Measurements from ENCODE around the gene RIF1.
"Not testable (repeated sequence)": the region's sequence is repeated elsewhere in the genome, so short reads cannot be mapped to it uniquely, and the experiment has no call there.

RIF1 gene

DNA sequence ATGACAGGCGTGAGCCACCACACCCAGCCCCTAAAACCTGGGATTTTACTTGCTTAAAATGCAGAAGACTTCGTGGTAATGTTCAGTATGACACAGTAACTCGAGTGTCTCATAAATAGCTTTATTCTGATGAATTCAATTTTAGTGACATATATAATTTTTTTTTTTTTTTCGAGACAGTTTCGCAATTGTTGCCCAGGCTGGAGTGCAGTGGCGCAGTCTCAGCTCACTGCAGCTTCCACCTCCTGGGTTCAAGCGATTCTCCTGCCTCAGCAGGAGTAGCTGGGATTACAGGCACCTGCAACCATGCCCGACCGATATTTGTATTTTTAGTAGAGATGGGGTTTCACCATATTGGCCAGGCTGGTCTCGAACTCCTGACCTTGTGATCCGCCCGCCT, 12.0 kb downstream of the RIF1 start:
- 93% methylated on average over 12 of the region's 12 CpGs for WGBS, 2 experiments
- not testable (repeated sequence) for H3K27me3 ChIP-seq (ENCODE audit: control insufficient read depth, insufficient read depth, low read length, poor library complexity, severe bottlenecking); H3K9me3 ChIP-seq (ENCODE audit: control insufficient read depth, low read length); H3K27ac ChIP-seq (ENCODE audit: insufficient read depth, low read depth, low read length, poor library complexity, severe bottlenecking); H3K4me3 ChIP-seq (ENCODE audit: insufficient read depth, low read depth, low read length); H3K4me1 ChIP-seq (ENCODE audit: control insufficient read depth, insufficient read depth, low read length)
- peaks cover 51% of the 10 kb centered on the region for H3K36me3 ChIP-seq (ENCODE audit: control insufficient read depth, insufficient read depth, low read length)

DNA sequence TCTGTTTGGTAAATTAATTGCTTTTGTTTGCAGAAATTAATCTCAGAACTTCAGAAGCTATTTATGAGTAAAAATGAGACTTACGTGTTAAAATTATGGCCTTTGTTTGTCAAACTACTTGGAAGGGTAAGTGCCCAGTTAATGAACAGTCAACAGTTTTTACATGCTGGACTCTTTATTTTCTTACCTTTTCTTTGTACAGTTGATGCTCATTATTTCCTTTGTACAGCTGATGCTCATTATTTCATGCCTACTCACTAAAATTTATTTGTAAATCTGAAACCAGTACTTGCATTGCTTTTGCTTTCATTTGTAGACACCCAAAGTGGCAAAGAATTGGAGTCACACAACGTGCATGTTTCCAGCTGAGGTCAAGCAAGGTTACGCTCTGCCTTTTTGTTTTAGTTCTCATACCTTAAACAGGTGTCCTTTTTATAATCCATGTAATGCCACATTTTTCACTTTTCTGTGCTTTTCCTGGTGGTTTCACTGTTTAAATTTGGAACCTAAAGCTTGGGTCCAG, 13.3 kb downstream of the RIF1 start:
- no peaks in the 10 kb centered on the region for H3K9me3 ChIP-seq (ENCODE audit: control insufficient read depth, low read length)
- H3K27ac ChIP-seq (ENCODE audit: insufficient read depth, low read depth, low read length, poor library complexity, severe bottlenecking), result no peak overlapping the region
- peaks cover 39% of the 10 kb centered on the region for H3K36me3 ChIP-seq (ENCODE audit: control insufficient read depth, insufficient read depth, low read length)
- H3K27me3 ChIP-seq (ENCODE audit: control insufficient read depth, insufficient read depth, low read length, poor library complexity, severe bottlenecking), result no peaks in the 10 kb centered on the region
- WGBS, 2 experiments, result 91 to 95% methylated on average over 3 of the region's 3 CpGs
- H3K4me1 ChIP-seq (ENCODE audit: control insufficient read depth, insufficient read depth, low read length), result no peaks in the 10 kb centered on the region
- no peak overlapping the region for H3K4me3 ChIP-seq (ENCODE audit: insufficient read depth, low read depth, low read length)

DNA sequence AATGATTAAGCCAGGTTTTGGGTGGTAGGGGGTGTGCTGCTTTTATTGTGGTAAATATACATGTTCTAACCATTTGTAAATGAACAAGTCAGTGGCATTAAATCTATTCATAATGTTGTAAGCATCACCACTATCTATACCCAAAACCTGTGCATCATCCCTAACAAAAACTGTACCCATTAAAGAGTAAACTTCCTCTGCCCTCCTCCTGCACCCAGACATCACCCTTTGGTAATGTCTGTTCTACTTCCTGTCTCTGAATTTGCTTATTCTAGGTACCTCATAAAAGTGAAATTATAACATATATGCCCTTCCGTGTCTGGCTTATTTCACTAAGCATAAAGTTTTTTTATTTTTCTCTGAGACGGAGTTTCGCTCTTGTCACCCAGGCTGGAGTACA, 14.1 kb downstream of the RIF1 start:
- H3K36me3 ChIP-seq (ENCODE audit: control insufficient read depth, insufficient read depth, low read length), result peaks cover 41% of the 10 kb centered on the region
- 92 to 96% methylated on average over 3 of the region's 3 CpGs for WGBS, 2 experiments
- H3K27ac ChIP-seq (ENCODE audit: insufficient read depth, low read depth, low read length, poor library complexity, severe bottlenecking), result no peak overlapping the region

DNA sequence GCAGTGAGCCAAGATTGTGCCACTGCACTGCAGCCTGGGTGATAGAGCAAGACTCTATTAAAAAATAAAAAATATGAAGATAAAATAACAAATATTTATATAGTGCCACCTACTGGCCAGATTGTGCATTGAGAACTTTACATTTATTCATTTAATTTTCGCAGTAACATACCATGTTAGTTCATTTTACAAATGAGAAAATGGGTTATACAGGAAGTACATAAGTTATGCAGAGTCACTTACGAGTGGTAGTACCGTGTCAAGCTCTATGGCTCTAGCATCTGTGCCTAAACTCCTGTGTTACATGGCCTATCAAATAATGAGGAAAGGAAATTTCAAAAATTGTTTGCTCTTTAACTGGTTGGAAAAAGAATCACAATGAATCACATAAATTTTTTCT, 27.9 kb downstream of the RIF1 start:
- Histone ChIP-seq H3K27me3 (ENCODE audit: control insufficient read depth, insufficient read depth, low read length, poor library complexity, severe bottlenecking) (no peaks in the 10 kb centered on the region), H3K27ac (ENCODE audit: insufficient read depth, low read depth, low read length, poor library complexity, severe bottlenecking) (no peak overlapping the region), H3K4me1 (ENCODE audit: control insufficient read depth, insufficient read depth, low read length) (no peaks in the 10 kb centered on the region), H3K4me3 (ENCODE audit: insufficient read depth, low read depth, low read length) (no peak overlapping the region), H3K9me3 (ENCODE audit: control insufficient read depth, low read length) (no peaks in the 10 kb centered on the region), H3K36me3 (ENCODE audit: control insufficient read depth, insufficient read depth, low read length) (peaks cover 45% of the 10 kb centered on the region)
- 97% methylated on average over 3 of the region's 3 CpGs for WGBS, 2 experiments

More for the DNA sequence above, 14.1 kb downstream of the RIF1 start:
- Histone ChIP-seq H3K4me3 (ENCODE audit: insufficient read depth, low read depth, low read length) (no peak overlapping the region), H3K4me1 (ENCODE audit: control insufficient read depth, insufficient read depth, low read length) (no peaks in the 10 kb centered on the region), H3K9me3 (ENCODE audit: control insufficient read depth, low read length) (no peaks in the 10 kb centered on the region), H3K27me3 (ENCODE audit: control insufficient read depth, insufficient read depth, low read length, poor library complexity, severe bottlenecking) (no peaks in the 10 kb centered on the region)

DNA sequence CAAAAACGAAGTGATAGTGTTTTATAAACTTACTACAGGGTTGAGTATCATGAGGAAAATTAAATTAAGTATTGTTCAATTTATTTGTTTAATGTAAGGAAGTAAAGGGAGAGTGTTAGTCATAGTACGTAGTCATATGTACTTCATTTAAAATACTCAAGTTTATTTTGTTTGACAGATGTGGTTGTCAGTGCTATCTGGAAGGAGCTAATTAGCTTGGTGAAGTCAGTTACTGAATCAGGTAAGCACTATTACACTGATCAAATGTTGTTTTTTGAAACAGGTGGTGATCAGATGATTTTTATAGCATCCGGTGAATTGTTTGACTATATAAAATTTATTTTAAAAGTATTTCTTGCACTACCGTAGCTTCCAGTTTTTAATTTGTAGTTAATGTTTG, 28.8 kb downstream of the RIF1 start:
- H3K27me3 ChIP-seq (ENCODE audit: control insufficient read depth, insufficient read depth, low read length, poor library complexity, severe bottlenecking), result no peaks in the 10 kb centered on the region
- H3K27ac ChIP-seq (ENCODE audit: insufficient read depth, low read depth, low read length, poor library complexity, severe bottlenecking), result no peak overlapping the region
- WGBS, 2 experiments, result 98 to 100% methylated on average over 2 to 4 of the region's 4 CpGs
- H3K9me3 ChIP-seq (ENCODE audit: control insufficient read depth, low read length), result no peaks in the 10 kb centered on the region
- no peaks in the 10 kb centered on the region for H3K4me1 ChIP-seq (ENCODE audit: control insufficient read depth, insufficient read depth, low read length)
- peaks cover 47% of the 10 kb centered on the region for H3K36me3 ChIP-seq (ENCODE audit: control insufficient read depth, insufficient read depth, low read length)
- no peak overlapping the region for H3K4me3 ChIP-seq (ENCODE audit: insufficient read depth, low read depth, low read length)

DNA sequence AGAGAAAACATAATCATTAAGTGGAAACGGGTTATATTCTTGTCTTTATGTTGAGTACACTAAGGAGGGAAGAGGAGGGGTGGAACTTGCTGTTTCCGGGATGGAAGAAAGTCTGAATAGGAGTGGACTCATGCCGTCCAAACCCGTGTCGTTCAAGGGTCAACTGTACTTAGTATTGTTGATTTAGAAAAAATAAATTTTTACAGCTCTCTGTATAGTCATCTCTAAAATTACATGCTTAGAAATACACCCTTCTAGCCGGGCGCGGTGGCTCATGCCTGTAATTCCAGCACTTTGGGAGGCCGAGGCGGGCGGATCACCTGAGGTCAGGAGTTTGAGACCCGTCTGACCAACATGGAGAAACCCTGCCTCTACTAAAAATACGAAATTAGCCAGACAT, 29.4 kb downstream of the RIF1 start:
- no peak overlapping the region for H3K27ac ChIP-seq (ENCODE audit: insufficient read depth, low read depth, low read length, poor library complexity, severe bottlenecking)
- 91 to 95% methylated on average over 11 to 13 of the region's 13 CpGs for WGBS, 2 experiments
- H3K9me3 ChIP-seq (ENCODE audit: control insufficient read depth, low read length), result no peaks in the 10 kb centered on the region
- no peaks in the 10 kb centered on the region for H3K4me1 ChIP-seq (ENCODE audit: control insufficient read depth, insufficient read depth, low read length)
- no peak overlapping the region for H3K4me3 ChIP-seq (ENCODE audit: insufficient read depth, low read depth, low read length)
- no peaks in the 10 kb centered on the region for H3K27me3 ChIP-seq (ENCODE audit: control insufficient read depth, insufficient read depth, low read length, poor library complexity, severe bottlenecking)
- peaks cover 41% of the 10 kb centered on the region for H3K36me3 ChIP-seq (ENCODE audit: control insufficient read depth, insufficient read depth, low read length)

DNA sequence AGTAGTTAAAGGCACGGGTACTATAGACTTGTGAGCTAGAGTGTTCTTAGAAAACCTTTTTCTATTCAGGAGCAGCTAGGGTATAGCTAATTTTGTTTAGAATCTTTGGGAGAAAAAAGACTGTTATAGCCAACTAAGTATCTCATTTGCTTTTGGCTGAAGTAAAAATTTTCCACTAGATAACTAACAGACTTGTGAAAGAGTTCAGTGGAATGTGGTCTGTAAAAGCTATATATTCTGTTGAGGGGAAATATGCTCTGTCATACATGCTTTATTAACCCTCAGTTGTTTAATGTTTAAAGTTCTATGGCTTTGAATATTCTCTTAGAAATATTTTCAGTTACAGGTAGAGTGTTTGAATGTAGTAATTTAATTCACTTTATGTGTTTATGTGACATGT, 49.7 kb downstream of the RIF1 start:
- H3K27ac ChIP-seq (ENCODE audit: insufficient read depth, low read depth, low read length, poor library complexity, severe bottlenecking), result no peak overlapping the region
- H3K27me3 ChIP-seq (ENCODE audit: control insufficient read depth, insufficient read depth, low read length, poor library complexity, severe bottlenecking), result no peaks in the 10 kb centered on the region
- H3K9me3 ChIP-seq (ENCODE audit: control insufficient read depth, low read length), result no peaks in the 10 kb centered on the region
- no peak overlapping the region for H3K4me3 ChIP-seq (ENCODE audit: insufficient read depth, low read depth, low read length)
- H3K36me3 ChIP-seq (ENCODE audit: control insufficient read depth, insufficient read depth, low read length), result peaks cover 44% of the 10 kb centered on the region
- WGBS, 2 experiments, result 85 to 96% methylated on average over 1 of the region's 1 CpG
- no peaks in the 10 kb centered on the region for H3K4me1 ChIP-seq (ENCODE audit: control insufficient read depth, insufficient read depth, low read length)

DNA sequence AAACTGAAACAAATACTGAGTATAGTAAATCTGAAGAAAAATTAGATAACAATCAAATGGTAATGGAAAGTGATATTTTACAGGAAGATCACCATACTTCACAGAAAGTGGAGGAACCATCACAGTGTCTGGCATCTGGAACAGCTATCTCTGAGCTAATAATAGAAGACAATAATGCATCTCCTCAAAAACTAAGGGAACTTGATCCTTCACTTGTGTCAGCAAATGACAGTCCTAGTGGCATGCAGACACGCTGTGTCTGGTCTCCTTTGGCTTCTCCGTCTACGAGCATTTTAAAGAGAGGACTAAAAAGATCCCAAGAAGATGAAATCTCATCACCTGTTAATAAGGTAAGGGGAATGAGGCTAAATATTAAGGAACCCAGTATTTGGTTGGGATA, 56.1 kb downstream of the RIF1 start:
- H3K9me3 ChIP-seq (ENCODE audit: control insufficient read depth, low read length), result no peaks in the 10 kb centered on the region
- no peaks in the 10 kb centered on the region for H3K27me3 ChIP-seq (ENCODE audit: control insufficient read depth, insufficient read depth, low read length, poor library complexity, severe bottlenecking)
- H3K4me3 ChIP-seq (ENCODE audit: insufficient read depth, low read depth, low read length), result no peak overlapping the region
- H3K36me3 ChIP-seq (ENCODE audit: control insufficient read depth, insufficient read depth, low read length), result peaks cover 84% of the 10 kb centered on the region
- H3K27ac ChIP-seq (ENCODE audit: insufficient read depth, low read depth, low read length, poor library complexity, severe bottlenecking), result no peak overlapping the region
- WGBS, 2 experiments, result 87 to 99% methylated on average over 3 of the region's 3 CpGs
- no peaks in the 10 kb centered on the region for H3K4me1 ChIP-seq (ENCODE audit: control insufficient read depth, insufficient read depth, low read length)

DNA sequence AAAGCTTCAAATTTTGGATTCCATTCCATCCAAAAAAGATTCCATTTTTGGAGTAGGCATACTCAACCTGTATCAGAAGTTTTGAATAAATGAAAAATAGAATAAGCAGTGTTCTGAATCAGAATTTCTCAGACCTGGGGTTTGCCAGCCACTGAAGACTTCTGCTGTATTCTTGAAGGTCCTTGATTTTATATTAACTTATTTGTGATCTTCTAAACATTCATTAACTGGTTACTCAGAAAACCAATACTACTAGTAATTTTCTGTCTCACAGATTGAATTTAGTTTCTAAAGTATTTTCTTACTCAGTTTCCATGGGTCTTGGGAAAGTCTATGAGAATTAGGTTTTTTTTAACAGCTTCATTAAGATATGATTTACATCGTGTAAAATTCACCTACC, 60.9 kb downstream of the RIF1 start:
- Histone ChIP-seq H3K27ac (ENCODE audit: insufficient read depth, low read depth, low read length, poor library complexity, severe bottlenecking) (no peak overlapping the region), H3K4me3 (ENCODE audit: insufficient read depth, low read depth, low read length) (no peak overlapping the region), H3K4me1 (ENCODE audit: control insufficient read depth, insufficient read depth, low read length) (no peaks in the 10 kb centered on the region), H3K36me3 (ENCODE audit: control insufficient read depth, insufficient read depth, low read length) (peaks cover 63% of the 10 kb centered on the region), H3K27me3 (ENCODE audit: control insufficient read depth, insufficient read depth, low read length, poor library complexity, severe bottlenecking) (no peaks in the 10 kb centered on the region), H3K9me3 (ENCODE audit: control insufficient read depth, low read length) (no peaks in the 10 kb centered on the region)
- no CpG with 5 or more reads among the region's 1 CpG for WGBS, 2 experiments

DNA sequence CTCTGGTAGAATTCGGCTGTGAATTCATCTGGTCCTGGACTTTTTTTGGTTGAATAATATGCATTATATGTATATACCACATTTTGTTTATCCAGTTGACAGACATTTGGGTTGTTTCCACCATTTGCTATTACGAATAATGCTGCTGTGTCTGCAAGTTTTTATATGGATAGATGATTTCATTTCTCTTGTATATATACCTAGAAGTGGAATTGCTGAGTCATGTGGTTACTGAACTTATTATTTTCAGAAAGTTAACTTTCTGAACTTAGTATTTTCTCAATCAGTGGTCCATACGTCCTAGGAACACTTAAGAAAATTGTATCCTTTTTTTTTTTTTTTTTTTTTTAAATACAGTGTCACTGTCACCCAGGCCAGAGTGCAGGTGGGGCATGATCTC, 63.3 kb downstream of the RIF1 start:
- Histone ChIP-seq H3K27me3 (ENCODE audit: control insufficient read depth, insufficient read depth, low read length, poor library complexity, severe bottlenecking) (no peaks in the 10 kb centered on the region), H3K36me3 (ENCODE audit: control insufficient read depth, insufficient read depth, low read length) (peaks cover 44% of the 10 kb centered on the region), H3K4me1 (ENCODE audit: control insufficient read depth, insufficient read depth, low read length) (no peaks in the 10 kb centered on the region), H3K9me3 (ENCODE audit: control insufficient read depth, low read length) (no peaks in the 10 kb centered on the region), H3K27ac (ENCODE audit: insufficient read depth, low read depth, low read length, poor library complexity, severe bottlenecking) (no peak overlapping the region), H3K4me3 (ENCODE audit: insufficient read depth, low read depth, low read length) (no peak overlapping the region)
- 95% methylated on average over 2 of the region's 3 CpGs; no CpG with 5 or more reads in 1 of the 2 experiments for WGBS, 2 experiments

DNA sequence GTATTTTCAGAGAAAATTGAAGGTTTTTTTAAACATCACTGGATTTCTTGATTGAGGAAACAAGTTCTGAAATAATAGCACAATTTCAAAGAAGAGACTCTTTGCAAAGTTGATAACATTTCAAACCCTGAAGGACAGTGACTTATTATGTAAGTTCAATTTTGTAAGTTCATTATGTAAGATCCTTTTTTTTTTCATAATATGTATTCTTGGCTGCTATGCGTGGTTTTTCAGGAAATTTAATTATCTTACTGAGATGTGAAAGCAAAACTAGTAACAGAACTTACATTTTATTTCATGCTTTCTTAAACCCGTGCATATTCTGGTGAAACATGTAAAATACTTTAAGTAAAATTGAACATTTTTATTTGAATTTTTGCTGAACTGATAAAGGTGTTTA, 65.4 kb downstream of the RIF1 start:
- H3K4me1 ChIP-seq (ENCODE audit: control insufficient read depth, insufficient read depth, low read length), result no peaks in the 10 kb centered on the region
- no peak overlapping the region for H3K27ac ChIP-seq (ENCODE audit: insufficient read depth, low read depth, low read length, poor library complexity, severe bottlenecking)
- H3K36me3 ChIP-seq (ENCODE audit: control insufficient read depth, insufficient read depth, low read length), result peaks cover 23% of the 10 kb centered on the region
- H3K27me3 ChIP-seq (ENCODE audit: control insufficient read depth, insufficient read depth, low read length, poor library complexity, severe bottlenecking), result no peaks in the 10 kb centered on the region
- no peak overlapping the region for H3K4me3 ChIP-seq (ENCODE audit: insufficient read depth, low read depth, low read length)
- 100% methylated on average over 1 of the region's 2 CpGs; no CpG with 5 or more reads in 1 of the 2 experiments for WGBS, 2 experiments
- H3K9me3 ChIP-seq (ENCODE audit: control insufficient read depth, low read length), result no peaks in the 10 kb centered on the region

Data from ectodermal cell (in vitro differentiated cells).